ENCODE data around the gene CAMK2D.

CAMK2D gene

DNA sequence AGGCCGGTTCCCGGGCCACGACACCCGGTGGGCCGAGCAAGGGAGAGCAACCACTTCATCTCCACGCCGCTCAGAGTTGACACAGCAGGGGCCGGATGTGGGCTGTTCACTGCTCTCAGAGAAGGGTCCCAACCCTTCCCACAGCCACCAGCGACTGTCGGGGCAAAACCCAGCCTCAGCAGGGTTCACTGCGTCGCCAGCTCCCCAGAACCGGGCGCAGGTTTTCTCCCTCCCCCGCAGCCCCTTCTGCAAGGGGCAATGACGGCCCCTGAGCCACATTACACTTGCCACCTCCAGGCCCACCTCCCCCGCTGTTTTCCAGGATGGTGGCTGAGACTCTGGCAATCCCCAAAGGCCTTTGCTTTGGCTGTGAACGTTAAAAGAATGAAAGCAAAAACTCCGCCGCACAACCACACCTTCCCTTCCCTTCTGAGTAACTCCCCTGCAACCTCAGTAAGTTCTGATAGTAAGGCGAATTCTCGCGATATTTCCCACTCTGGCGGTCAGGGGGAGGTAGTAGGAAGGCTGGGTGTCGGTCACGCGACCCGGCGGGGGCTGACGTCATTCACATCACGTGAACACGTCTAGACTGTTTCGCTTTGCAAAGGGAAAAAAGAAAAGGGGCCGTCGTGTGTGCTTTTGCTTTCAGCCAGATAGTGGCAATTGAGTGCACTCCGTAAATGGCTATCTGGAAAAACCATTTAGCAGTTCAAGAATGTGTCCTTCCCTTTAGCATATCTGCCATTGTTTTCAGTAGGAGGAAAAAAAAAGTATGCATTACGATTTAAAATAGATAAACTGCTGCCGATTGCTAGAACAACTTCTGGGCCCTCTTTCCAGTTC lies 869 bp upstream of the CAMK2D start:
- peak; percentile 100 for DNase-seq

GRCh38 chr4:113760795-113761619 lies 531 bp downstream of the CAMK2D start:
- peak; percentile 68 for DNase-seq

- peak; percentile 27 for DNase-seq
Measured at GRCh38 chr4:113760094-113760794, 1.3 kb downstream of the CAMK2D start.

GRCh38 chr4:113759696-113760093 lies 1.8 kb downstream of the CAMK2D start:
- no peak for DNase-seq

DNA sequence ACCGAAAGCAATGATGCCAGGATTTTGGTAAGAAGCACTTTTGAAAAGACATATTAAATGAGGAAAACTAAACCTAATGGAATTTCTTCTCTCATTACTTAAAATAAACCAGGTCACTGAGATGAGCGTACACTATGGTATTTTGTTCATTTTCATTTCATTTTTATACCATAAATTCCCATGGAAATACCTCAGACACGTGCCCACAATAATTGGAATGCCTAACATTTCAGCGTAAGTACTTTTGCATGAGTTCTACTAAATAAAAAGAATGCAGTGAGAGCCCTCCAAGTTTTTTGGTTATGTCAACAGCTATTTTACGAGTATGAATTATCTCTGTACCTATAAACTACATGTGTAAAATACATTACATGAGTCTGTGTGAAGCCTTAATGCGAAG lies 3.2 kb downstream of the CAMK2D start:
- no peak for DNase-seq

DNA sequence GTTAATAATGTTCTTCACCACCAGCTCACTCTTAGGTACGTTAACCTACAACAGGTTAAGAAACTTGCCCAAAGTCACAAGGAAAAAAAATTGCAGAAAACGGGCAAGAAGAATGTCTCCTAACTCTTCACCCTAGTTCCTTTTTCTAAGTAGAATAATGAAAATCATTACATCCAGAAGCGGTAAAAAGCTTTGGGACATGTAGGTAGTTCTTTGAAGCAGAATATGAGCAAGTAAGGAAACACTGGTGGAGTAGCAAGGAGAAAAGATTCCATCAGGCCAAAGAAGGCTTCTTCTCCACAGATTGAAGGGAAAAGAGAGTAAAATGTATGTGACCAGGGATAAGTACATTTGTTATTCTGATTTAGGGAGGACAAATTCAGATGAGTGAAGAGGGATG lies 4.1 kb downstream of the CAMK2D start:
- DNase-seq, result no peak

DNA sequence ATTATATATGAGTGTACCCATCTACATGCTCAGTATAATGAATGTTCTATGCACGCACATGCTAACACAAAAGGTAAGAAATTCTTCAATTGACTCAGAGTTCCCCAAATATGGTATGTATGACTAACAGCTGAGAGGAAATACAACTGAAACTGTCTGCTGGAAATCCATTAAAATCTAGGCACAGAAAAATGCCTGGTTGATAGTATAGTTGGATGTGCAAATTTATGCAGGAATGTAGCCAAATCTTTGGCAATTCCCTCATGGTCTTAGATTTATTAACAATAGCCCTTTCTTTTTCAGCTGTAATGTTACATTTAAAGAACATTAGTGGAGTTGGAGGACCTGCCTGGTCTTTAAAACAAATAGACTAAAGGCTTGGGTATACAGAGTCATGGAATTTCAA lies 5.5 kb downstream of the CAMK2D start:
- peak; percentile 63 for DNase-seq

GRCh38 chr4:113750734-113751133 lies 10.8 kb downstream of the CAMK2D start:
- no peak for DNase-seq

DNA sequence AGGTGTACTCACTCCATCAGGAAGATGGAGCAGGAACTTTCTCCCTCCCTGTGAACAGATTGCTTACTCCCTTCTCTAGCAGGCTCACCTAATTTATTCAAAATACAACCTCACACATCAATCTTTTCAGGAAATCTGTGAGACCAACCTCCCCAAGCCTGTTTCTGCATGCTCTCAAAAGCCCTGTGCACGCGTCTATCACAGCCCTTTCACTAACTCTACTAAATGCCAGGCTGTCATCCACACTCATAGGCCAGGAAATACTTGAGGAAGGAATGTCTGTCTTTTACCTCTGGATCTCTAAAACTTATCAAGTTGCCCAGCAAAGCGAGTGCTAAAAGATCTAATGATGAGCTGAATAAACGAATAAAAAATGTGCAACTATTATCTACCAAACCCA lies 11.2 kb downstream of the CAMK2D start:
- DNase-seq, result no peak

DNA sequence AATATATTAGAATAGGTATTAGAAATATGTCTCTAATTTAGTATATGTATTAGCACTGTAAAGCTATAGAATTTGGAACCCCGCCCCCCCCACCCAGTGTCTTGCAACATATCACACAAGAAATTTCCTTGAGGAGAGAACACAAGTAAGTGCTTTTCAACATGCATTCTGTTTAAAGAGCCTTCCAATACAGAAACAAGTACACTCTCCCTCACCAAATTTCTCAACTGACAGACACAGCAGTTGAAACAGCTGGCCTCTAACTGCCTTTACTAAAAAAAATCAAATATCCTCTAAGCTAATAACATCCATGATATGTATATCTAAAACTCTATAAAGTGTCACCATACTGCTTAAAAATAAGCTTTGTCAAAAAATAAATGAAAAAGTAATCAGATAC lies 12.4 kb downstream of the CAMK2D start:
- DNase-seq, result no peak

GRCh38 chr4:113747949-113748348 lies 13.6 kb downstream of the CAMK2D start:
- DNase-seq, result no peak

DNA sequence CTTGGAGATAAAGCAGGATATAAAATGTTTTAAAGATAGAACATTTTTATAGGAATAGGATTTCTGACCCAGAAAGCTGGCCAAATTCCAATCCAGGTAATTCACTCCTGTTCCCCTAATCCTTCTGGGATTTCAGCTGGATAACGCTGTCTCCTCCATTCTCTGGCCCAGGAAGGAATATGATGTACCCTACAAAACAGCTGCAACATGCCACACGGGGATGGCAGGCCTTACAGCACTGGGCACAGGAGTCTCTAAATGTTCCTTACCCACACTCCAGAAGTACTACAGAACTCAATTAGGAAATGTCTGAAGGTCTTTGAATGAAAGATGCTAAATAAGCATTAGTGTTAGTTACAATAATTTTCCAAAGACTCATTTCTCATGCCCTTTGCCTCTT lies 15.8 kb downstream of the CAMK2D start:
- no peak for DNase-seq

GRCh38 chr4:113744667-113745240 lies 16.8 kb downstream of the CAMK2D start:
- DNase-seq, result no peak

GRCh38 chr4:113743690-113744089 lies 17.8 kb downstream of the CAMK2D start:
- DNase-seq, result no peak

DNA sequence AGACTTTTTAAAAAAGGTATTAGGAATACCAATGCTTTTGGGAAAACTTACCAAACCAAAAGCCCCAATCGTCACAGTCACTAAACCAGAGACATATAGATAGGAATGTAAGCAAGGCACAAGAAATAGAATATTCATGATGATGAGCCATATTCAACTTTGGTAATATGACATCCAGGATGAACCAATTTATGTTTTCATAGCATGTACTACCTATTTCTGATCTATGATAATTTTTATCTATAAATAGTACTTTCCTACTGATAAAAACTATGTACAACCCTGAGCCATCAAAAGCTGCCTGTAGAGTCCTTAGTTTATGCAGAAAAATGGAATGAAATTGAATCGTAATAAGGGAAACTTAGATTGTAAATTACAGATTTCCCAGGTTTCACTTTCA lies 18.9 kb downstream of the CAMK2D start:
- no peak for DNase-seq

GRCh38 chr4:113741956-113742355 lies 19.6 kb downstream of the CAMK2D start:
- no peak for DNase-seq

DNA sequence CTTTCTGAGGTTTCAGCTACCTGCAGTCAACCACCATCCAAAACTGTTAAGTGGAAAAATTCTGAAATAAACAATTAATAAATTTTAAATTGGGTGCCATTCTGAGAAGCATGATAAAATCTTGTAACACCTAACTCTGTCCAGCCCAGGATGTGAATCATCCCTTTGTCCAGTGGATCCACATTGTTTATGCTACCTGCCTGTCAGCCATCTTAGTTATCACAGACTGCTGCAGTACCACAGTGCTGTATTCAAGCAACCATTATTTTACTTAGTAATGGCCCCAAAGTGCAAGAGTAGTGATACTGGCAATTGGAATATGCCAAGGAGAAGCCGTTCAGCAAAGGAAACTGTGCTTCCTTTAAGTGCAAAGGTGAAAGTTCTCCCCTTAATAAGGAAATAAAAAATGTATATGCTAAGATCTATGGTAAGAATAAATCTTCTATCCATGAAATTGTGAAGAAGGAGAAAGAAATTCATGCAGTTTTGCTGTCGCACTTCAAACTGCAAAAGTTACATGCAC lies 20.6 kb downstream of the CAMK2D start:
- DNase-seq, result no peak

- peak; percentile 23 for DNase-seq
Measured at GRCh38 chr4:113739197-113739596, 22.3 kb downstream of the CAMK2D start.

GRCh38 chr4:113738251-113738650 lies 23.3 kb downstream of the CAMK2D start:
- DNase-seq, result no peak

- no peak for DNase-seq
Measured at GRCh38 chr4:113733685-113734084, 27.9 kb downstream of the CAMK2D start.

DNA sequence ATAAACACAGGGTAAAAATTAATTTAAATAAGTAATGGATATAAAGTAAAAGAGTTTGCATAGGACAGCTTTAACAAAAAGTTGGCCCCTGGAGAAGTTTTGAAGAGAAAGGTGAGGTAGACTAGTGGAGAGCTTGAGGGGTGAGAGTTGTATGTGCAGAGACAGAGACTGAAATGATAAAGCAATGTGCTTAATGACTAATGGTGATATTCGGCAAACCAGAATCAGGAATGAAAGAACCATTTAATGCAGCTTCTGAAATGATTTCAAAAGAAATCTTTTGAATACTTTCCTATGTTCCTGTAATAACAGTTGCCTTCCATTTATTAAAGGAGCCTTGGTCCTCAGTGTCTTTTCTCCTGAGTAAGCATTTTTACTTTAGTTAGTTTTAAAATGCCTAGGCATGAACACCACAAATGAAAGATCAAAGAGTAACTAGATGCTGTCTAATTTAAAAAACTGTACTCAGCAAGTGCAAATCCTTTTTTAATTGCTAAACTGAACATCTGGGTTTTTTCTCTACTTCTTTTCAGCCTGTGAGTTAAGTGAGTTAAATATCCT lies 28.5 kb downstream of the CAMK2D start:
- DNase-seq, result no peak

- no peak for DNase-seq
Measured at GRCh38 chr4:113730467-113731216, 30.9 kb downstream of the CAMK2D start.

Measured in inflammatory macrophage treated with lipopolysaccharide for 4 hours (primary cell).